ENCODE measurements around the gene ATP6V1B1. TPM values are rescaled to one million over a fixed set of nuclear protein-coding genes. Genes with fewer than 3 reads are reported as not detected.

Gene ATP6V1B1
- total RNA-seq, 8 experiments from 2014 or later: 0.31 to 6.1 (median 2.1) TPM

DNA sequence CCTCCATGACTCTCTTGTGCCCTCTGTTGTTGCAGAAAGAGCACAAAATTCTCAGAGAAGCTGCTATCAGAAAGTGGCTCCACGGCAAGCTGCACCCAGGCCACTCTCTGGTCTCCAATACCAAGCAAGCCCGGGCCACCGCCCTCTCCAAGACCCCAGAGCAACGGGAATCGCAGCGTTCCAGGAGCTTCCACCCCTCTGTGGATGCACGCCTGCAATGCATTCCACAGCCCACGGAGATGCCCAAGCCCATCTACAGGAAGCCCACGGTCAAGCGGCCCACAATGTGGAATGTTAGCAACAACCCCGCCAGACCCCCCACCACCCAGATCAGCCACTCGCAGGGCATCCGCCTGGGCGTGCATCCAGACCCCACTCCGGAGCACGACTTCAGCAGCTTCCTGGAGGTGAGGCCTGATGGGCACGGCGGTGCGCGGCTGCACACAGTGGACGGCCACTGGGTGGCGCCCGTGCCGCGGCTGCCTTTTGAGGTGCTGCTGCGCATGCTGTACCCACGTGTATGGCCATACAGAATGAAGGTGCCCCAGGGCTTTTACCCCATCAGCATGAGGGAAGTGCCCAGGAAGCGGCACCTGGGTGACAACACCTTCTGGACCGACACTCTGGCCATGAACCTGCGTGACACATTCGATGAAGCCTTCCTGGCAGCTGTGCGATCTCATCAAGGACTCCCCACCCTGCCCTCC, 49.0 kb downstream of the ATP6V1B1 start:
- in situ Hi-C loops (cut with MboI; ENCODE audit: low pct_unique_long_range_greater_than_20kb in 2 of 9, low sequenced_read_pairs in 9 of 9, unreplicated experiment in 9 of 9): no loop called here
- ATAC-seq (replicated peaks in 6 of 8): peak; percentile 72 to 99 (median 82)
- Histone ChIP-seq H3K27ac (no peak overlapping the region), H3K4me3 (no peak overlapping the region), H3K4me1 (replicated peaks in 1 of 2) (peaks cover 2 to 4% of the 10 kb centered on the region in 2 donors)
- 9 to 100% (median 52%) methylated on average over 1 to 13 of the region's 32 CpGs; no CpG with 5 or more reads in 3 of the 10 experiments for WGBS, 10 experiments

DNA sequence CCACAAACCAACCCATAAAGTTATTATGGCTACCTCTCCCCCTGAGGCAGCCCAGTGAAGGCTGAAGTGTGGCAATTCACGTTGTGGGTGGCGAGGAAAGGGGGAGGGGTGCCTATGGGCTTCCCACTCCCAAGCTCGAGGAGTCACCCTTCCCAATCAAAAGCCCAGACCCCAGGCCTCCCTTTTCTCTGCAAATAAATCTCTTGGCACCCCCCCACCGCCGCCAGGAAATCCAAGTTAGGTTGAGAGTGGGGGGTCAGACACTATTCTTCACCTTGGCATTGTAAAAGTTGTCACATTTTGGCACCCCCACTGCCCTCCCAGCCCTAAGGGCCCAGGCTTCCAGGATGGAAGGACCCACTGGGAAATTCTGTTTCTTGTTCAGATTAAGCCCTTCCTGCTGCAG, 49.6 kb downstream of the ATP6V1B1 start:
- in situ Hi-C loops (cut with MboI; ENCODE audit: low pct_unique_long_range_greater_than_20kb in 2 of 9, low sequenced_read_pairs in 9 of 9, unreplicated experiment in 9 of 9): no loop called here
- Histone ChIP-seq H3K27ac (no peak overlapping the region), H3K4me3 (no peak overlapping the region), H3K4me1 (replicated peaks in 1 of 2) (peaks cover 2 to 4% of the 10 kb centered on the region in 2 donors)
- ATAC-seq (replicated peaks in 6 of 8): peak in 1 of 8 experiments; percentile 21
- WGBS, 10 experiments: 80 to 90% methylated on average over 2 of the region's 5 CpGs; no CpG with 5 or more reads in 8 of the 10 experiments

DNA sequence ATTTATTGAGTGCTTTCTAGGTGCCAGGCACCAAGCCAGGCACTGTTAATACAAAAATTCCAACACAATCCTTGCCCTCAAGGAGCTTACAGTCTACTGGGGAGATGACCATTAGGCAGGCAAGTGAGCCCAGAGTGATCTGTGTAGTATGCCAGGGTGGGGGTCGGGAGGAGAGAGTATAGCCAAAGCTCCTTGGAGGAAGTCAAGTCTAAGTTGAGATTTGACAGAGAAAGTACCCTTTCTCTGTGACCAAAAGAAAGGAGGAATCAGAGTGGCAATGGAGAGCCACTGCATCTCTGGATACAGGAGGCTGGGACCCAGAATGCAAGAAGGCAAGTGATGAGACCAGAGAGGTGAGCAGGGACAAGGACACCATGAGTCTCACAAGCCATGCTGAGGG, 50.3 kb downstream of the ATP6V1B1 start:
- Histone ChIP-seq H3K4me3 (no peak overlapping the region), H3K27ac (no peak overlapping the region), H3K4me1 (replicated peaks in 1 of 2) (peaks cover 2 to 4% of the 10 kb centered on the region in 2 donors)
- in situ Hi-C loops (cut with MboI; ENCODE audit: low pct_unique_long_range_greater_than_20kb in 2 of 9, low sequenced_read_pairs in 9 of 9, unreplicated experiment in 9 of 9): no loop called here
- ATAC-seq (replicated peaks in 6 of 8): no peak
- 60 to 100% (median 88%) methylated on average over 1 of the region's 1 CpG; no CpG with 5 or more reads in 6 of the 10 experiments for WGBS, 10 experiments

DNA sequence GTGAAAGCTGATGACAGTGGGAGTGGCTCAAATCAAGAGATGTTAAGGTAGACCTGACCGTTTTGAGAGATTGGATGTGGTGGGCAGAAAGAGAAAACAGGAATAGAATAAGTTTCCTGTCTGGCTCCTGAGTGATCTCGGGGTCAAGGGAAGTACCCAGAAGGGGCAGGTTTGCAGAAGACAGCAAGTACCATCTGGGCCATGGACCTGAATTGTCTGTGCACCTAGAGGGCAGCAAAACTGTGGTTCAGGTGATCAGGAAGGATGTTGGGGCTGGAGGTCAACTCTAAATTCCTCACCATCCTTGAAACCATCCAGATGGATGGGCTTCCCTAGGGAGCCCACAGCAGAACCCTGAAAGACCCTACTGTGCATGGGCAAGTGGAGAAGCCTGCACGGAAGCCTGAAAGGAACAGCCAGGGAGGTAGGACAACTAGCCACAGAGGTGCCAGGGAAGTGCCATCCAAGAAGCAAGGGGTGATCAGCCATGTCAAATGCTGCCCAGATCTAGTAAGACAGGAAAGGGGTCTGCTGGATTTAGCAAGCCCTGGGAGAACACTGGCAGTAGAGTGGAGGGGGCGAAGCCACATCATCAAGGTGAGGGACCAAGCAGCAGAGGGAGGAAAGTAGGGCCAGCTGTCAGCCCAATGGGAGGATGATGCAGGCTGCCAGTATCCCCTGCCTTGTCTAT, 50.9 kb downstream of the ATP6V1B1 start:
- Histone ChIP-seq H3K27ac (no peak overlapping the region), H3K4me1 (replicated peaks in 1 of 2) (peaks cover 2 to 4% of the 10 kb centered on the region in 2 donors), H3K4me3 (no peak overlapping the region)
- in situ Hi-C loops (cut with MboI; ENCODE audit: low pct_unique_long_range_greater_than_20kb in 2 of 9, low sequenced_read_pairs in 9 of 9, unreplicated experiment in 9 of 9): no loop called here
- no peak for ATAC-seq (replicated peaks in 6 of 8)
- 20 to 100% (median 89%) methylated on average over 1 to 3 of the region's 4 CpGs for WGBS, 10 experiments

DNA sequence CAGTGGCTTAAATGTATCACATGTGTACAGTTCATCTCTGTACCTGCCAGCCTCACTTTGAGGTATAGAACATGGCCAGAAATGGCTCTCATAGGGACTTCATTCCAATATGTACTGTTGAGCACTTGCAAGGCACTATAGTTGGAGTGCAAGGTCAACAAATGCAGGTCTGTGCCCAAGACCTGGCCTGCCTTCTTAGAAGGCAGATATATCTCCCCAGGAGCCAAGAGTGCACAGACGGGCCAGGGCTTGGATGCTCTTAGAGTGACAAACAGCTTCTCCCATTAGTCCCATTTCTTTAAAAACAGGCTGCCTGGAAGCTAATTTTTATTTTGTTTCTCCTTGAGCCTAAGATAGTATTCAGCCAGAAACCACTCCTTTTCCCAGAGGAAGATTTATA, 51.7 kb downstream of the ATP6V1B1 start:
- Histone ChIP-seq H3K4me3 (no peak overlapping the region), H3K4me1 (replicated peaks in 1 of 2) (peaks cover 2 to 4% of the 10 kb centered on the region in 2 donors), H3K27ac (no peak overlapping the region)
- in situ Hi-C loops (cut with MboI; ENCODE audit: low pct_unique_long_range_greater_than_20kb in 2 of 9, low sequenced_read_pairs in 9 of 9, unreplicated experiment in 9 of 9): no loop called here
- ATAC-seq (replicated peaks in 6 of 8): no peak
- WGBS, 10 experiments: 20 to 100% (median 23%) methylated on average over 1 of the region's 1 CpG; no CpG with 5 or more reads in 7 of the 10 experiments

DNA sequence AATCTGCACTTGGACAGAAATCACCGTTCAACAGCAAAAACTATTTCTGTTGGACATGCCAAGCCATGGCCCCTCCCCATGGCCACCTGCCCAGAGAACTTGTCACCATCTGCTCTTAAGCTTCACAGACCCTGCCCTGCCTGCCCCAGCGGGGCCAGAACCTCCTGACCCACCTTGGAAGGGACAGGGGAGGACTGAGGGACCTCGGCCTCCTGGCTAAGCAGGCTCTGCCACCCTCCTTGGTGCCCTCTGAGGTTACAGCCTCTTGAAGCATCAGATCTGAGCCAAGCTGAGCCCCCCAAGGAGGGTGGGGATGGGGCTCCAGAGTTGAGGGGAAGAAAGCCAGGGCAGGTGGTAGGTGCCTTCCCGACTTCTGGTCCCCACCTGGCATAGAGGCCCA, 52.5 kb downstream of the ATP6V1B1 start:
- ATAC-seq (replicated peaks in 6 of 8): no peak
- in situ Hi-C loops (cut with MboI; ENCODE audit: low pct_unique_long_range_greater_than_20kb in 2 of 9, low sequenced_read_pairs in 9 of 9, unreplicated experiment in 9 of 9): no loop called here
- Histone ChIP-seq H3K27ac (no peak overlapping the region), H3K4me3 (no peak overlapping the region), H3K4me1 (replicated peaks in 1 of 2) (peaks cover 6 to 7% of the 10 kb centered on the region in 2 donors)
- 0 to 100% (median 60%) methylated on average over 1 to 3 of the region's 4 CpGs; no CpG with 5 or more reads in 4 of the 10 experiments for WGBS, 10 experiments

DNA sequence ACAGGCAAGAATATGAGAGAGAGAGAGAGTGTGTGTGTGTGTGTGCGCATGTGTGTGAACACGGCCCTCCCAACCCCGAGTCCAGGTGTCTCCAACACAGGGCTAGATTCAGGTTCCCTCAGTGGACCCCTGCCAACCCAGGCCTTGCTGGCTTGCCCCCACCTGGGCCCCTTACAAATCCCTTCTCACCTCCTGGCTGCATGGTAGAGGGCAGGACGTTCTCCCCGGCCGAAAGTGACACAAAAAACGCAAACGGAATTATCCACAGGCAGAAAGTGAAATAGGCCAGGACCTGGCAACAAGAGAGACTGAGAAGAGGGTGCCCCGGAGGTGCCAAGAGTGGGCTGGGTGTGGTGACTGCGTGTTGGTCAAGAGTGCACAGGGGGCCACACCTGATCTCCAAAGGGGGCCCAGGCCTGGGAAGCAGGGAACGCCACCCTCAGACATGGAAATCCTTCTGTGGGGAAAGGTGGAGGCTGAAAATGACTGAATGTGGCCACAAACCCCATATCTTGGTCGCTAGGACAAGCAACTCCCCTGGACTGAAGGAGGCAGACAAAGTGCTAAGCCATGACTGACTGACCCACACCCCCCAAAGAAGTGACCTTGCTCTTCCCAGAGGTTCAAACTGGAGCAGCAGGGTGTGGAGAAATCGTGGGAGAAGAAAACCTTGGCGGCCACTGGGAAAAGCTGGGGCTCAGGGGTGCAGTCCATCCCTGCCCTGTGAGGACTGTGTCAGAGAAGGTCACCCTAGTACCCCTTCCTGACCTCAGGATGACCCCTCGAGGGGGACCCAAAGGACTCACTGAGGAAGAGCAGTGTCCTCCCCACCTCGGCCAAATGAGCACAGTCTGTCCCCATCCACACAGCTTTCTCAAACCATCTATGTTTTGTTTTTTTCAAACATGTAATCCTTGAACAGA, 53.3 kb downstream of the ATP6V1B1 start:
- Histone ChIP-seq H3K4me1 (replicated peaks in 1 of 2) (peaks cover 11 to 16% of the 10 kb centered on the region in 2 donors), H3K27ac (no peak overlapping the region), H3K4me3 (no peak overlapping the region)
- in situ Hi-C loops (cut with MboI; ENCODE audit: low pct_unique_long_range_greater_than_20kb in 2 of 9, low sequenced_read_pairs in 9 of 9, unreplicated experiment in 9 of 9): no loop called here
- WGBS, 10 experiments: 83 to 100% (median 95%) methylated on average over 2 to 13 of the region's 16 CpGs; no CpG with 5 or more reads in 3 of the 10 experiments
- no peak for ATAC-seq (replicated peaks in 6 of 8)

DNA sequence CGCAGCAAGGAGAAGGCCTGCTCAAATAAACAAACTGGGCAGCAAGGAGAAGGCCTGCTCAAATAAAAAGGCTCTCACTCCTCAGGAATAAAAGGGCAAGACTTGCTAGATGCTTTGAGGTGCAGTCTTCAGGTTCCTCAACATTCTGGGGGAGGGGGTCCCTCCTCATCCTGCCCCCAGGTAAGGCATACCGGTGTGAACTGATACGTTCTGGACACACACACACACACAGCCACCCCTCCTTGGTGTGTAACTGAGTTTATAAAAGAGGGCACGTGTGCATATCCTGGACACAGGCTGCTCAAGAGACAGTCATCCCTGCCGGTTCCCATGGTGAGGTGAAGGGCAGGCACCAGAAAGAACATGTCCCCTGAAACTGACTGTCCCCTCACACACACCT, 54.5 kb downstream of the ATP6V1B1 start:
- ATAC-seq (replicated peaks in 6 of 8): no peak
- in situ Hi-C loops (cut with MboI; ENCODE audit: low pct_unique_long_range_greater_than_20kb in 2 of 9, low sequenced_read_pairs in 9 of 9, unreplicated experiment in 9 of 9): no loop called here
- Histone ChIP-seq H3K27ac (no peak overlapping the region), H3K4me3 (no peak overlapping the region), H3K4me1 (replicated peaks in 1 of 2) (peaks cover 11 to 12% of the 10 kb centered on the region in 2 donors)
- WGBS, 10 experiments: 74 to 100% (median 85%) methylated on average over 1 to 5 of the region's 5 CpGs; no CpG with 5 or more reads in 4 of the 10 experiments

DNA sequence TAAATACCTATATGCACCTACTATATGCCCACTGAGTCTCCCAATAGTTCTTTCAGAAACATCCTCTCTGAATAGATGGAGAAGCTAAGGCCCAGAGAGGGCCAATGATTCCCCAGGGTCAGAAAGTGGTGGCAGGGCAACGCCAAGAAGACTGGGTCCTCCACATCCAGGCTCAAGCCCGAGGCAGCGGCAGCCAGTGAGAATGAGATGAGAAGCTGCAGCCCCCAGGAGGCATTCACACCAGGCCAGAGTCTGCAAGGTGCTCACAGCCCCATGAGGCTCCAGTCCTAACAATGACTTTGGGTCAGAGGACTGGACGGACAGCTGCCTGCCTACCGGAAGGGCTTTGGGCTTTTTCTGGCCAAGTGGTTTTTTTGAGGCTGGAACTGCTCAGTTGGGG, 55.4 kb downstream of the ATP6V1B1 start:
- H3K27ac ChIP-seq: no peak overlapping the region
- no peak overlapping the region for H3K4me3 ChIP-seq
- peaks cover 12 to 15% of the 10 kb centered on the region in 2 donors for H3K4me1 ChIP-seq (replicated peaks in 1 of 2)
- 60 to 100% (median 93%) methylated on average over 1 to 2 of the region's 5 CpGs; no CpG with 5 or more reads in 5 of the 10 experiments for WGBS, 10 experiments
- no peak for ATAC-seq (replicated peaks in 6 of 8)
- in situ Hi-C loops (cut with MboI; ENCODE audit: low pct_unique_long_range_greater_than_20kb in 2 of 9, low sequenced_read_pairs in 9 of 9, unreplicated experiment in 9 of 9): no loop called here

DNA sequence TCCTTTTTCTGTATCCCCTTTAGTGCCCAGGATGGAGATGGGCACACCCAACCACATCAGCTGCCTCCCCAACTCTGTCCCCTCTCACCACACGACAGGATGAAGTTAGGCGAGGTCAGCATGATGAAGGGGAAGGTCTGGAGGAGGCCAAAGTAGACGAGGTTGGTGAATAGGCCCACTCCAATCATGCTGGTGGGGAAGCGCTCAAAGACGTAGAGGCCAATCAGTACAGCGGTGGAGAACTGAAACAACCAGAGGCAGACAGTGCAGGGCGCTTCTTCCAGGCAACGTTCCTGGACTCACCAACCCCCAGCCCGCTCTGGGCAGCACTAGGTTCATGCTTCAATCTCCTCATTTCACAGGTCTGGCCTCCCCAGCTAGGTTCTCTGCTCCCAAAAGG, 56.0 kb downstream of the ATP6V1B1 start:
- WGBS, 10 experiments: 82 to 93% (median 87%) methylated on average over 3 of the region's 9 CpGs; no CpG with 5 or more reads in 5 of the 10 experiments
- Histone ChIP-seq H3K4me3 (no peak overlapping the region), H3K4me1 (replicated peaks in 1 of 2) (peaks cover 12 to 15% of the 10 kb centered on the region in 2 donors), H3K27ac (no peak overlapping the region)
- in situ Hi-C loops (cut with MboI; ENCODE audit: low pct_unique_long_range_greater_than_20kb in 2 of 9, low sequenced_read_pairs in 9 of 9, unreplicated experiment in 9 of 9): no loop called here
- ATAC-seq (replicated peaks in 6 of 8): no peak

DNA sequence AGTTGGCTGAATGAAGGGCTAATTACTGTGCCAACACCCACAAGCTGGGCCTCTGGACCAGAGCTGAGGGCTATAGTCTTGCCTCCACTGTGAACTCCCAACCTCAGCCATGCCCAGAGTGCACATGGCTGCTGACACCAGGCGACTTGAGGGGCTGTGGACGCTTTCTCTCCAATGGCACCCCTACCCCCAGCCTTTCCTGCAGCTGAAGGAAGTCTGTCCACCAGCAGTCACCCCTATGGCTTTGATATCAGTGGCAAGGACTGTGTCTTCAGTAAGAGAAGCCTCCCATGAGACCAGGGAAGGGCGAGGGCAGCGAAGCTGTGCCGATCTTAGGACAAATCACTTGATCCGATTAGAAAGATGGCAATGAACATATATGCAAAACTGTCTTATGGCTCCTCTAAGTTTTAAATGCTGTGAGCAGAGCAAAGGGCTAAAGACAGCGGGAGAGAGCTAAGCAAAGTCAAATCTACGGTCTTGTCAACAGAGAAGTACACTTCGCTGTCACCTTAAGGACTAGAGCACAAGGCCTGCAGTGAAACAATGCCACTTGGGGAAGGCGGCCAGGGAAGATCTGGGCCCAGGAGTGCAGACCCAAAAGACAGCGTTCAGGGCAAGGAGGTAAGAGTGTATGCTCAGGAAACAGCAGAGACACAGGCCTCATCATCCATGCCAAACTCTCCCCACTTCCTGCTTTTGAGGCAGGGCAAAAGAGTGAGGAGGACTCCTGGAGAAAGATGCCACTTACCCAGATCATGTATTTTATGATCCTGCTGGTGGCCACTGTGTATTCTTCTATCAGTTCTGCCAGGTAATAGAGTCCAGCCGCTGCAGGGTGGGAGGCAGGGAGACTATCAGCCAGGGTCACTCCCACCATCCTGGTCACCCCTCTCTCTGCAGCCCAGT, 57.5 kb downstream of the ATP6V1B1 start:
- Histone ChIP-seq H3K27ac (no peak overlapping the region), H3K4me3 (peak overlapping the region; percentile 81 to 97 (median 91)), H3K4me1 (replicated peaks in 1 of 2) (peaks cover 12 to 15% of the 10 kb centered on the region in 2 donors)
- in situ Hi-C loops (cut with MboI; ENCODE audit: low pct_unique_long_range_greater_than_20kb in 2 of 9, low sequenced_read_pairs in 9 of 9, unreplicated experiment in 9 of 9): no loop called here
- 50 to 89% (median 78%) methylated on average over 1 to 12 of the region's 12 CpGs; no CpG with 5 or more reads in 2 of the 10 experiments for WGBS, 10 experiments
- ATAC-seq (replicated peaks in 6 of 8): no peak
